LNCaP clone FGC (cell line): ENCODE results near the gene MFN2.

Experiments used
- DNase-seq: peaks from one replicate; pipeline ENCODE4 v3.0.0-alpha.2; 2011; ENCODE audit warnings: low read depth
- H3K4me3 ChIP-seq: 2 replicates; pipeline ENCODE4 v1.5.1; 2011; ENCODE audit warnings: mild to moderate bottlenecking, low read depth, low read length, control low read depth
- TF ChIP-seq, protein P1 (sequence below): IDR thresholded peaks from 2 replicates; pipeline ENCODE4 v1.5.1; 2012; ENCODE audit warnings: mild to moderate bottlenecking; ENCODE audit not compliant: control insufficient read depth, insufficient read depth; ENCODE audit errors: extremely low read depth

The MFN2 gene

GRCh38 chr1:11984576-11984975, 4.3 kb downstream of the MFN2 start:
- DNase-seq, result no peak
- H3K4me3 ChIP-seq, result no peak overlapping the region
- TF ChIP-seq, protein P1, sequence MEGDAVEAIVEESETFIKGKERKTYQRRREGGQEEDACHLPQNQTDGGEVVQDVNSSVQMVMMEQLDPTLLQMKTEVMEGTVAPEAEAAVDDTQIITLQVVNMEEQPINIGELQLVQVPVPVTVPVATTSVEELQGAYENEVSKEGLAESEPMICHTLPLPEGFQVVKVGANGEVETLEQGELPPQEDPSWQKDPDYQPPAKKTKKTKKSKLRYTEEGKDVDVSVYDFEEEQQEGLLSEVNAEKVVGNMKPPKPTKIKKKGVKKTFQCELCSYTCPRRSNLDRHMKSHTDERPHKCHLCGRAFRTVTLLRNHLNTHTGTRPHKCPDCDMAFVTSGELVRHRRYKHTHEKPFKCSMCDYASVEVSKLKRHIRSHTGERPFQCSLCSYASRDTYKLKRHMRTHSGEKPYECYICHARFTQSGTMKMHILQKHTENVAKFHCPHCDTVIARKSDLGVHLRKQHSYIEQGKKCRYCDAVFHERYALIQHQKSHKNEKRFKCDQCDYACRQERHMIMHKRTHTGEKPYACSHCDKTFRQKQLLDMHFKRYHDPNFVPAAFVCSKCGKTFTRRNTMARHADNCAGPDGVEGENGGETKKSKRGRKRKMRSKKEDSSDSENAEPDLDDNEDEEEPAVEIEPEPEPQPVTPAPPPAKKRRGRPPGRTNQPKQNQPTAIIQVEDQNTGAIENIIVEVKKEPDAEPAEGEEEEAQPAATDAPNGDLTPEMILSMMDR, result no peak

GRCh38 chr1:11985171-11985570, 4.9 kb downstream of the MFN2 start:
- H3K4me3 ChIP-seq, result no peak overlapping the region
- no peak for DNase-seq
- TF ChIP-seq, protein P1, result no peak

DNA sequence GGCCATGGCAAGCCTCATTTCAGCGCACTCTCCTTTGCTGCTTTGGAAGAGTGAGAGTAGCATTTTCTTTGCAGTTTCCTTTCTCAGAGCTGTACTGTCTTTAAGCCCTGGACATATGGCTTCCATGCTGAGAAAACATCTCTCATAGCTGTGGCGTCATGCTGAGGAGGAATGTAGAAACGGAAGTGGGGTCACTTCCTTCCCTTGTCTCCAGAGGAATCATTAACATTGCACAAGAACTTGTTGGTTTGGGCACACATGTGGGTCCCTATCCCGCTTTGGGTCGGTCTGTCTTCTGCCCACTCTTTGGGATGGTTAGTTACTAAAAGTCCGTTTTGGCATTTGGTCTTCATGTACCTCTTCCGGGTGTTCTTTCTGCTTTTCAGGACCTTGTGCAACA, 5.6 kb downstream of the MFN2 start:
- no peak overlapping the region for H3K4me3 ChIP-seq
- TF ChIP-seq, protein P1, result no peak
- no peak for DNase-seq

GRCh38 chr1:11989669-11990068, 9.4 kb downstream of the MFN2 start:
- DNase-seq, result no peak
- H3K4me3 ChIP-seq, result no peak overlapping the region
- TF ChIP-seq, protein P1, result no peak

DNA sequence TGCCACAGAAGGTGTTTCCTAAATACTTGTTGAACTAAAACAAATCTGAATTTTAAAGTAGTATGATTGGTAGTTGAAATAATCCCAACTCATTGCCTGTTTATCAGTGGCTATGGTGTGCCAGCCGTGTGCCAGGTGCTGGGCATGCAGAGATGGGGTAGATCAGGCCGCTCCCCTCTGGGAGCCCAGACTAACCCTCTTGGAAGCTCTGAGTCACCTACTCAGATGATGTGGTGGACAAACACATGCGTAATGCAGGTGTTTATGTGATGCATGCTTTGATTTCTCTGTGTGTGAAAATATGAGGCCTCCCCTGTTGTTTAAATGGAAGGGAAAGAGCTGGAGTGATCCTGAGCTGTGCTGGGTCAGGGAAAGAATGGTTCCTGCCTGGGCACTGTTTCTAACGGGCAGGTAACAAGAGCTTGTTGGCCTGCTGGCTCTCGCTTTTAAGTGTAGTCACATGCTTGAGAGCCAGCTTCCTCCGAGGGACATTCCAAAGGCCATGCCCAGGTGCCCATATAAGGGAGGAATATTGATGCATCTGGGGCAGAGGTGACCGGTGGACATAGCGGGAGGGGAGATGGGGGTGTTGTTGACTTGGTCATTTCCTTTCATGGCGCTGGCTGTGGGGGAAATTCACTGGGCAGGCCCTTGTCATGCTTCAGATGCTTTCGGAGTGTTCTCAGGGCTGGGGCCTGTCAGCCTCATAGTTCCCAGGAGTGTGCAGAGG, 10.2 kb downstream of the MFN2 start:
- H3K4me3 ChIP-seq, result no peak overlapping the region
- no peak for DNase-seq
- TF ChIP-seq, protein P1, result no peak

DNA sequence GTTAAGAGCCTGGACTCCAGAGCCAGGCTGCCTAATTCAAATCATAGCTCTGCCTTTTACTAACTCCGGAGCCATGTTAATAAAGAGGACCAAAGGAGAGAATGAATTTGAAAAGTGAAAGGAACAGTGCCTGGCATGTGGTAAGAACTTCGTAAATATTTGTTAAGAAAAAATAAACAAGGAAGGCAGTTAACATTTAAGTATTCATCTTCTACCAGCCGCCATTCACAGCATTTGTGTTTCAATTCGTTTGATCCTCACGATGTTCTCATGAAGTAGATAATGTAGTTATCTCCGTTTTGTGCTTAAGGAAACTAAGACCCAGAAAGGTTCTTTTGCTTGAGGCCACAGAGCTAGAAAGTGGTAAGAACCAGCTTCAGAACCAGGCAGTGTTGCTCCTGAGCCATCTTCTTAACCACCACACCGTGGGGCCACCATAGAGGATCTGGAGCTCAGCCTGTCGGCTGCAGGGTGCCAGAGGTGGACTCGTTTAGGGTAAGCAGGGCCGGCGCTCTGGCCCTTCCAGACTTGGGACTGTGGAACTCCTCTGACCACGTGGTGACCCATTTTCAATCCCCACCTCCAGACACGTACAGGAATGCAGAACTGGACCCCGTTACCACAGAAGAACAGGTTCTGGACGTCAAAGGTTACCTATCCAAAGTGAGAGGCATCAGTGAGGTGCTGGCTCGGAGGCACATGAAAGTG, 11.9 kb downstream of the MFN2 start:
- TF ChIP-seq, protein P1, result no peak

More for the DNA sequence above, 11.9 kb downstream of the MFN2 start:
- H3K4me3 ChIP-seq, result 0 out of 2 replicates have a peak overlapping the region, but pooled peaks have one; percentile 9
- DNase-seq, result no peak
